Spleen (tissue), 7 donors: ENCODE measurements around the gene EVC2.

ENCODE experiments used
- POLR2A ChIP-seq, 3 donors: fragments of 450-650 bp; IDR thresholded peaks; one replicate each; pipeline ENCODE4 v1.5.1; 2017; ENCODE audit warnings: antibody characterized with exemption in 3 of 3, mild to moderate bottlenecking in 1 of 3
- POLR2AphosphoS5 ChIP-seq, 3 donors: sonication (generic); formaldehyde crosslinking; IDR thresholded peaks; one replicate each; pipeline ENCODE4 v1.5.1; 2017; ENCODE audit warnings: antibody characterized with exemption in 3 of 3
- TF ChIP-seq, protein P1 (sequence below), 11 experiments: fragments of 200-600 bp in 7 of 11; fragments of 450-650 bp in 4 of 11; sonication (generic) in 4 of 11; IDR thresholded peaks in 8 of 11; conservative IDR thresholded peaks in 3 of 11; 1 replicate in 7 of 11; 2 replicates in 4 of 11; pipeline versions ENCODE4 v1.4.0 to v1.8.0; 2016 to 2021; ENCODE audit warnings: antibody characterized with exemption in 11 of 11, inconsistent platforms in 4 of 11, mild to moderate bottlenecking in 1 of 11
- donor health status: DM: no; HTN: no; CAD: no; lungs with moderate emphysema.
- donor health status: DM: no; HTN: no; CAD: no.
- donor health status: DM: no; HTN: no; CAD: no.

- TF ChIP-seq, protein P1, sequence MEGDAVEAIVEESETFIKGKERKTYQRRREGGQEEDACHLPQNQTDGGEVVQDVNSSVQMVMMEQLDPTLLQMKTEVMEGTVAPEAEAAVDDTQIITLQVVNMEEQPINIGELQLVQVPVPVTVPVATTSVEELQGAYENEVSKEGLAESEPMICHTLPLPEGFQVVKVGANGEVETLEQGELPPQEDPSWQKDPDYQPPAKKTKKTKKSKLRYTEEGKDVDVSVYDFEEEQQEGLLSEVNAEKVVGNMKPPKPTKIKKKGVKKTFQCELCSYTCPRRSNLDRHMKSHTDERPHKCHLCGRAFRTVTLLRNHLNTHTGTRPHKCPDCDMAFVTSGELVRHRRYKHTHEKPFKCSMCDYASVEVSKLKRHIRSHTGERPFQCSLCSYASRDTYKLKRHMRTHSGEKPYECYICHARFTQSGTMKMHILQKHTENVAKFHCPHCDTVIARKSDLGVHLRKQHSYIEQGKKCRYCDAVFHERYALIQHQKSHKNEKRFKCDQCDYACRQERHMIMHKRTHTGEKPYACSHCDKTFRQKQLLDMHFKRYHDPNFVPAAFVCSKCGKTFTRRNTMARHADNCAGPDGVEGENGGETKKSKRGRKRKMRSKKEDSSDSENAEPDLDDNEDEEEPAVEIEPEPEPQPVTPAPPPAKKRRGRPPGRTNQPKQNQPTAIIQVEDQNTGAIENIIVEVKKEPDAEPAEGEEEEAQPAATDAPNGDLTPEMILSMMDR (IDR thresholded peaks at IDR 0.05 in 8 of 11, conservative IDR thresholded peaks at IDR 0.05 in 3 of 11) = no peak
- TF ChIP-seq POLR2AphosphoS5 (IDR thresholded peaks at IDR 0.05) = no peak
- no peak for TF ChIP-seq POLR2A (IDR thresholded peaks at IDR 0.05)
Observed at GRCh38 chr4:5703831-5704230, 4.5 kb downstream of the EVC2 start.
